Body of pancreas (tissue), 4 donors: ENCODE measurements around the gene CRNN.

Experiments used
- CTCF ChIP-seq, 7 experiments: fragments of 450-650 bp in 4 of 7; fragments of 200-600 bp in 3 of 7; sonication (generic) in 3 of 7; IDR thresholded peaks; one replicate each; pipeline ENCODE4 v1.5.1; 2016 to 2019; ENCODE audit warnings: antibody characterized with exemption in 7 of 7
- POLR2A ChIP-seq, 3 donors: fragments of 450-650 bp; IDR thresholded peaks; one replicate each; pipeline ENCODE4 v1.6.1; 2016; ENCODE audit warnings: antibody characterized with exemption in 3 of 3, mild to moderate bottlenecking in 2 of 3

DNA sequence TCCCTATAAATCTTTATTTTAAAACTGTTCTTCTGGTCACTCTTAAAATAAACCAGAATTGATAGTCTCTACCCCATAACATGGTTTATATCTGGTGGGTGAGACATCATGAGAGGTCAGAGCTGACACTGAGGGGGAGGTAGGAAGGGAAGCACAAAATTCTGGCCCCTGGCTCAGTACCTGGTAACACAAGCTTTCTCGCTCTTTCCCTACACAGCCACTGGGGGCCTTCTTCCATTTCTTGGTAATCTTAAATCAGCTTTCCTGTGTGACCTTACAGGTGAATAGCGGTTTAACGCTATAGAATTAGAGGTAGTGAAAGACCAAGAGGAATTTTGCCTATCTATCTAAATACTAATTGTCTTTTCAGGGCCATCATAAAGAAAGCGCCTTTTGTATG lies 5.4 kb downstream of the CRNN start:
- TF ChIP-seq CTCF (IDR thresholded peaks at IDR 0.05) (no peak), POLR2A (IDR thresholded peaks at IDR 0.05) (no peak)
